Mesothelial cell of epicardium (in vitro differentiated cells): ENCODE results near the gene SYT11. TPM values are rescaled to one million over a fixed set of nuclear protein-coding genes. Genes with fewer than 3 reads are reported as not detected.

Source experiments
- DNase-seq, 2 experiments: peaks; one replicate each; pipeline ENCODE4 v3.0.0; 2021; ENCODE audit warnings: low spot score in 2 of 2; ENCODE audit not compliant: unreplicated experiment in 2 of 2
- H3K27ac Mint-ChIP-seq: 2 replicates; pipeline ENCODE4 v1.8.0; 2021; ENCODE audit warnings: mixed read lengths
- H3K27me3 Mint-ChIP-seq: 2 replicates; pipeline ENCODE4 v1.8.0; 2021; ENCODE audit warnings: low read depth, mixed read lengths
- H3K36me3 Mint-ChIP-seq: 2 replicates; pipeline ENCODE4 v1.8.0; 2021; ENCODE audit warnings: mixed read lengths
- H3K4me1 Mint-ChIP-seq: 2 replicates; pipeline ENCODE4 v1.8.0; 2021; ENCODE audit warnings: mixed read lengths
- H3K4me3 Mint-ChIP-seq: 2 replicates; pipeline ENCODE4 v1.8.0; 2021; ENCODE audit warnings: mild to moderate bottlenecking, moderate library complexity, mixed read lengths
- H3K9me3 Mint-ChIP-seq: 2 replicates; pipeline ENCODE4 v1.8.0; 2021; ENCODE audit warnings: mixed read lengths
- CTCF ChIP-seq: fragments of 200-600 bp; sonication (generic); IDR thresholded peaks from one replicate; pipeline ENCODE4 v1.5.0; 2021; ENCODE audit warnings: antibody characterized with exemption; ENCODE audit not compliant: unreplicated experiment
- total RNA-seq: library from RNA; stranded (reverse); gene quantifications from 3 replicates; pipeline ENCODE4 v1.2.1, GENCODE V29; 2021

Gene SYT11
- total RNA-seq, 1 donor from 2014 or later: 0.45 TPM

- H3K27ac Mint-ChIP-seq: peak overlapping the region; percentile 21
- peaks cover 17% of the 10 kb centered on the region for H3K36me3 Mint-ChIP-seq
- peaks cover 13% of the 10 kb centered on the region for H3K4me1 Mint-ChIP-seq
- no peak for DNase-seq
- no peak for TF ChIP-seq CTCF
- no peaks in the 10 kb centered on the region for H3K27me3 Mint-ChIP-seq
- H3K4me3 Mint-ChIP-seq: peak overlapping the region; percentile 97
- no peaks in the 10 kb centered on the region for H3K9me3 Mint-ChIP-seq
Measured at GRCh38 chr1:155909894-155910293, 50.5 kb downstream of the SYT11 start.

- Mint-ChIP-seq H3K4me1 (peaks cover 13% of the 10 kb centered on the region), H3K4me3 (peak overlapping the region; percentile 97), H3K9me3 (no peaks in the 10 kb centered on the region), H3K36me3 (peaks cover 17% of the 10 kb centered on the region), H3K27ac (peak overlapping the region; percentile 98), H3K27me3 (no peaks in the 10 kb centered on the region)
- TF ChIP-seq CTCF: no peak
- no peak for DNase-seq
Measured at GRCh38 chr1:155910621-155911121, 51.3 kb downstream of the SYT11 start.

GRCh38 chr1:155911156-155912055, 52.0 kb downstream of the SYT11 start, which contains the start of gene RIT1:
TSS of gene RIT1 (minus strand) at chr1:155911349. CDS start at chr1:155910761, 588 bp downstream.
- DNase-seq: peak; percentile 61 to 66
- H3K4me1 Mint-ChIP-seq: peaks cover 13% of the 10 kb centered on the region
- H3K36me3 Mint-ChIP-seq: peaks cover 16% of the 10 kb centered on the region

GRCh38 chr1:155912056-155912536, 52.7 kb downstream of the SYT11 start:
- TF ChIP-seq CTCF: no peak
- Mint-ChIP-seq H3K4me1 (peaks cover 13% of the 10 kb centered on the region), H3K27ac (peak overlapping the region; percentile 98), H3K4me3 (peak overlapping the region; percentile 97), H3K27me3 (no peaks in the 10 kb centered on the region), H3K9me3 (no peaks in the 10 kb centered on the region), H3K36me3 (peaks cover 22% of the 10 kb centered on the region)
- no peak for DNase-seq

More at GRCh38 chr1:155911156-155912055, 52.0 kb downstream of the SYT11 start, which contains the start of gene RIT1:
- TF ChIP-seq CTCF: no peak
- Mint-ChIP-seq H3K4me3 (peak within 1 kb of the TSS; percentile 97), H3K9me3 (no peaks in the 10 kb centered on the region), H3K27ac (peak within 1 kb of the TSS; percentile 98), H3K27me3 (no peaks in the 10 kb centered on the region)

GRCh38 chr1:155913969-155914757, 54.8 kb downstream of the SYT11 start:
- DNase-seq: no peak
- Mint-ChIP-seq H3K4me1 (peaks cover 13% of the 10 kb centered on the region), H3K27me3 (no peaks in the 10 kb centered on the region), H3K36me3 (peaks cover 22% of the 10 kb centered on the region), H3K4me3 (no peak overlapping the region), H3K9me3 (no peaks in the 10 kb centered on the region), H3K27ac (no peak overlapping the region)
- no peak for TF ChIP-seq CTCF
